DOHH2 (cell line): ENCODE results near the gene CCDC78.

ENCODE experiments used
- H3F3A ChIP-seq: fragments of 200-600 bp; sonication (generic), shearing (Covaris generic); 2 replicates; pipeline ENCODE4 v1.6.0; 2016; ENCODE audit warnings: antibody characterized with exemption, mild to moderate bottlenecking; ENCODE audit not compliant: control insufficient read depth, insufficient read depth
- H3K27ac ChIP-seq: fragments of 200-600 bp; sonication (generic); 2 replicates; pipeline ENCODE4 v1.5.1; 2014; ENCODE audit warnings: low read depth, mild to moderate bottlenecking, low read length, moderate library complexity
- H3K27me3 ChIP-seq: fragments of 200-600 bp; sonication (generic); 2 replicates; pipeline ENCODE4 v1.6.1; 2014; ENCODE audit warnings: mild to moderate bottlenecking, low read length, mixed read lengths; ENCODE audit not compliant: control insufficient read depth
- H3K36me3 ChIP-seq: fragments of 200-600 bp; sonication (generic); 2 replicates; pipeline ENCODE4 v1.6.1; 2014; ENCODE audit warnings: mild to moderate bottlenecking, low read length, moderate library complexity, mixed read lengths; ENCODE audit not compliant: control insufficient read depth
- H3K4me1 ChIP-seq: fragments of 200-600 bp; sonication (generic); 2 replicates; pipeline ENCODE4 v1.6.1; 2014; ENCODE audit warnings: mild to moderate bottlenecking, low read length, mixed read lengths; ENCODE audit not compliant: control insufficient read depth
- H3K4me2 ChIP-seq: fragments of 200-600 bp; sonication (generic); 2 replicates; pipeline ENCODE4 v1.6.0; 2014; ENCODE audit warnings: mild to moderate bottlenecking, low read length, moderate library complexity
- H3K4me3 ChIP-seq: fragments of 200-600 bp; sonication (generic); 2 replicates; pipeline ENCODE4 v1.5.1; 2014; ENCODE audit warnings: mild to moderate bottlenecking, low read length, mixed read lengths
- H3K79me2 ChIP-seq: fragments of 200-600 bp; sonication (generic); 2 replicates; pipeline ENCODE4 v1.6.1; 2014; ENCODE audit warnings: mild to moderate bottlenecking, low read length, mixed read lengths; ENCODE audit not compliant: control insufficient read depth
- H3K9me2 ChIP-seq: fragments of 200-600 bp; sonication (generic); replicated peaks from 2 replicates; pipeline ENCODE4 v1.6.1; 2014; ENCODE audit warnings: mild to moderate bottlenecking, low read length, mixed read lengths; ENCODE audit not compliant: control insufficient read depth
- H3K9me3 ChIP-seq: fragments of 200-600 bp; sonication (generic); 2 replicates; pipeline ENCODE4 v1.6.1; 2014; ENCODE audit warnings: antibody characterized with exemption, low read length, mixed read lengths; ENCODE audit not compliant: control insufficient read depth, insufficient read depth
- H4K20me1 ChIP-seq: fragments of 200-600 bp; sonication (generic); 2 replicates; pipeline ENCODE4 v1.6.0; 2014; ENCODE audit warnings: low read depth, mild to moderate bottlenecking, antibody characterized with exemption, low read length, moderate library complexity; ENCODE audit not compliant: control insufficient read depth, insufficient read depth
- EZH2phosphoT487 ChIP-seq: fragments of 200-600 bp; sonication (generic); IDR thresholded peaks from 2 replicates; pipeline ENCODE4 v1.6.1; 2017; ENCODE audit warnings: borderline replicate concordance, mild to moderate bottlenecking, antibody characterized with exemption, low read length, moderate library complexity, mixed read lengths
- TF ChIP-seq, protein P1 (sequence below): fragments of 200-600 bp; sonication (generic); IDR thresholded peaks from one replicate; pipeline ENCODE4 v1.5.1; 2014; ENCODE audit warnings: antibody characterized with exemption, mild to moderate bottlenecking, low read depth, low read length; ENCODE audit not compliant: poor library complexity, severe bottlenecking

CCDC78 gene

DNA sequence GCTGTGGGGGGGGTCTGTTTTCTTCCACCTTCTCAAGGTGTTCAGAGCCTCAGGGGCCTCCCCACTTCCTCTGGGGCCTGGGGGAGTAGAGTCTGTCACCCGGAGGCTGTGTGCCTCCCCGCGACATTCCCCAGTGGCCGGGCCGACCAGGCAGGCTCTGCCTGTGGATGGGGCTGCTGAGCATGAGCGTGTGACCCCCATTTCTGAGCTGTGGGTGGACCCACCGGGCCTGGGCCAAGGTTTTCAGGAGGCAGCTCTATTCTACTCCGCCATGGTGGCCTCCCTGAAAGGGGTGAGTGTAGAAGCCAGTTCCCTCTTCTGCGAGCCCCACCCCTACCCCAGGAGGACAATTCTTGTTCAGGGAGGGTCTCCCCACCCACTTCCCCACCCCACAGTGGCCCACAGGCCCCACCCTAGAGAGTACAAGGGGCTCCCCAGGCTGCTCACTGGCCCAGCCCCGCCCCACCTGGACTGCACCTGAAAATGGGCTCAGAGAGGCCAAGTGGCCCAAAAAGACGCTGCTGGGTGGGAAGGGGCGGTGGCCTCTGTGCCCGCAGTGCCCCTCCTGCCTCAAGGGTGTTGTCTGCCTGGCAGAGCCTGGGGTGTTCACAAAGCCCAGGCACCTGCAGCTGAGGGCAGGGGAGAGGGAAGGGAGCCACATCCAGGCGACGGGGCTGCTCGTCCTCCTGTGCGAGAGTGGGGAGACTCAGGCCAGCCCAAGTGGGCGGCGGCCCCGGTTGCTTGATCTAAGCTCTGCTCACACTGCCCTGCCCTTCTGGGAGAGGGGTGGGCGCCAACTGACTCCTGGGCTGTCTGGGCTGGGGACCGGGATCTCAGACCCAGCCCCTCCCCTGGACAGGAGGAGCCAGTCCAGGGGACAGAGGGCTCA lies 35.6 kb upstream of the CCDC78 start:
- H3K4me1 ChIP-seq = no peaks in the 10 kb centered on the region
- no peaks in the 10 kb centered on the region for H4K20me1 ChIP-seq
- H3K9me2 ChIP-seq = no peaks in the 10 kb centered on the region
- no peaks in the 10 kb centered on the region for H3K79me2 ChIP-seq
- H3K27ac ChIP-seq = no peak overlapping the region
- no peaks in the 10 kb centered on the region for H3K27me3 ChIP-seq
- H3K4me2 ChIP-seq = no peak overlapping the region
- no peaks in the 10 kb centered on the region for H3F3A ChIP-seq
- TF ChIP-seq, protein P1, sequence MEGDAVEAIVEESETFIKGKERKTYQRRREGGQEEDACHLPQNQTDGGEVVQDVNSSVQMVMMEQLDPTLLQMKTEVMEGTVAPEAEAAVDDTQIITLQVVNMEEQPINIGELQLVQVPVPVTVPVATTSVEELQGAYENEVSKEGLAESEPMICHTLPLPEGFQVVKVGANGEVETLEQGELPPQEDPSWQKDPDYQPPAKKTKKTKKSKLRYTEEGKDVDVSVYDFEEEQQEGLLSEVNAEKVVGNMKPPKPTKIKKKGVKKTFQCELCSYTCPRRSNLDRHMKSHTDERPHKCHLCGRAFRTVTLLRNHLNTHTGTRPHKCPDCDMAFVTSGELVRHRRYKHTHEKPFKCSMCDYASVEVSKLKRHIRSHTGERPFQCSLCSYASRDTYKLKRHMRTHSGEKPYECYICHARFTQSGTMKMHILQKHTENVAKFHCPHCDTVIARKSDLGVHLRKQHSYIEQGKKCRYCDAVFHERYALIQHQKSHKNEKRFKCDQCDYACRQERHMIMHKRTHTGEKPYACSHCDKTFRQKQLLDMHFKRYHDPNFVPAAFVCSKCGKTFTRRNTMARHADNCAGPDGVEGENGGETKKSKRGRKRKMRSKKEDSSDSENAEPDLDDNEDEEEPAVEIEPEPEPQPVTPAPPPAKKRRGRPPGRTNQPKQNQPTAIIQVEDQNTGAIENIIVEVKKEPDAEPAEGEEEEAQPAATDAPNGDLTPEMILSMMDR = no peak
- no peak for TF ChIP-seq EZH2phosphoT487
- no peaks in the 10 kb centered on the region for H3K36me3 ChIP-seq
- H3K4me3 ChIP-seq = no peak overlapping the region
- H3K9me3 ChIP-seq = no peaks in the 10 kb centered on the region

DNA sequence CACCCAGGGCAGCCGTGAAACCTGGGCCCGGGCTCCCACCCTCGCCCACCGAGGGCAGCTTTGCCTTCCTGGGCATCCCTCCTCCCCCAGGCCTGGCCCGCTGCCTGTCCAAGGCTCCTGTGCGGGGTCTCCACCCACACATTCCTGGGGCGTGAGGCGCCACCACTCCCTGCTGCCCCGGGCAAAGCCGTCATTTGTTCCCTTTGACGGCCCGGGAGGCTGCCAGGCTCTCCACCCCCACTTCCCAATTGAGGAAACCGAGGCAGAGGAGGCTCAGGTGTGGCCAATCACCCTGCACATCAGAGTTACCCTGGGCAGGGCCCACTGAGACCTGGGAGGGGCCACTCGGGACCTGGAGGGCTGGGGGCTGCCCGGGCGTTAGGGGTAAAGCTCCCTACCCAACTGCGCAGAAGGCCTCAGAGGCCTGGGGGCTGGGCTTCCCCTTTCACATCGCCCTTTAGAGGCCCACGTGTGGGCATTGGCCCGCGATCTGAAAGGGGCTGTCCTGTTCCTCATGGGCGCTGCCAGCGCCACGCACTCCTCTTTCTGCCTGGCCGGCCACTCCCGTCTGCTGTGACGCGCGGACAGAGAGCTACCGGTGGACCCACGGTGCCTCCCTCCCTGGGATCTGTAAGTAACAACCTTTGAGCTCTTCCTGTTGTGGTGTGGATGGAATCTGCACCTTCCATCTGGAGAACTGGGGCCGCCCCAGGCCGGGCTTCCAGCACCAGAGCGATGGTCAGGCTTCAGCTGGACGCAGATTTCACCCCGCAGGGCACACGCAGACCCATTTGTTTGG lies 34.5 kb upstream of the CCDC78 start, which contains the start of gene MSLN:
MSLN (plus strand) TSS at position 190 of the 799 bp plus-strand sequence. CDS start 1,947 bp downstream, outside the sequence.
- H4K20me1 ChIP-seq = no peaks in the 10 kb centered on the region
- H3K4me2 ChIP-seq = no peak within 1 kb of the TSS
- no peaks in the 10 kb centered on the region for H3K4me1 ChIP-seq
- H3K36me3 ChIP-seq = no peaks in the 10 kb centered on the region
- no peak within 1 kb of the TSS for H3K27ac ChIP-seq
- no peaks in the 10 kb centered on the region for H3F3A ChIP-seq
- no peak within 1 kb of the TSS for H3K4me3 ChIP-seq
- no peaks in the 10 kb centered on the region for H3K9me3 ChIP-seq
- H3K27me3 ChIP-seq = peaks cover 3% of the 10 kb centered on the region; the same call in 1 of the 2 replicates
- no peaks in the 10 kb centered on the region for H3K9me2 ChIP-seq
- TF ChIP-seq, protein P1 = no peak
- TF ChIP-seq EZH2phosphoT487 = no peak
- H3K79me2 ChIP-seq = no peaks in the 10 kb centered on the region

DNA sequence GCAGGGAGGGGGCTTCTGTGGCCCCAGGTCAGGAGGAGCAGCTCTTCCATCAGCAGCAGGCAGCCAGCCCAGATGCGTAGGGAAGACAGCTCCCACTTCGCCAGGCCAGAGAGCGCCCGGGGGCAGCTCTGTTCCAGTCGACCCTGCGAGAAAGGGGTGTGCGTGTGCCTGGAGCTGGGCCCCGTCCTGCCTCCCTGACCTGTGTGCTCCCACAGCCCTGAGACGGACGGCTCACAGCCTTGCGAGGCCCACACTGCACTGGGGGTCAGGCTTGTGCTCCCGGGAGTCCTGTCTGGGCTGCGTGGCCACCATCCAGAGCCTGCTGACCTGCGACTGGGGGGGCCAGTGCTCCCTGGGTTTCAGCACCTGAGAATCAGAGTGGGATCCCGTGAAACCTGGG lies 33.8 kb upstream of the CCDC78 start:
- H3K27me3 ChIP-seq = peaks cover 3% of the 10 kb centered on the region; the same call in 1 of the 2 replicates
- no peaks in the 10 kb centered on the region for H3F3A ChIP-seq
- H4K20me1 ChIP-seq = no peaks in the 10 kb centered on the region
- H3K9me3 ChIP-seq = no peaks in the 10 kb centered on the region
- no peaks in the 10 kb centered on the region for H3K79me2 ChIP-seq
- TF ChIP-seq EZH2phosphoT487 = no peak
- TF ChIP-seq, protein P1 = no peak
- H3K9me2 ChIP-seq = no peaks in the 10 kb centered on the region
- no peak overlapping the region for H3K4me3 ChIP-seq
- H3K27ac ChIP-seq = no peak overlapping the region
- H3K4me2 ChIP-seq = no peak overlapping the region
- H3K36me3 ChIP-seq = no peaks in the 10 kb centered on the region
- H3K4me1 ChIP-seq = no peaks in the 10 kb centered on the region
